Measurements from ENCODE around the gene SMIM31.

- TF ChIP-seq CTCF (IDR thresholded peaks at IDR 0.05 in 2 of 3, conservative IDR thresholded peaks at IDR 0.05 in 1 of 3; ENCODE audit: insufficient read depth in 2 of 3, low read depth in 1 of 3, low read length in 3 of 3) (peak in 2 of 3 experiments; percentile 26 to 38; a peak in 2 of 6 replicates), JUN (IDR thresholded peaks at IDR 0.05; ENCODE audit: borderline replicate concordance, low read depth, low read length) (no peak), JUN (CRISPR knock-in tag; IDR thresholded peaks at IDR 0.05; ENCODE audit: borderline replicate concordance) (no peak), TSHZ1 (CRISPR knock-in tag; IDR thresholded peaks at IDR 0.05) (no peak), ZNF239 (CRISPR knock-in tag; IDR thresholded peaks at IDR 0.05) (no peak), ZNF507 (tag; conservative IDR thresholded peaks at IDR 0.05) (no peak), BRCA1 (IDR thresholded peaks at IDR 0.05) (no peak), BRCA1 (CRISPR knock-in tag; IDR thresholded peaks at IDR 0.05) (no peak), SAFB2 (IDR thresholded peaks at IDR 0.05; ENCODE audit: borderline replicate concordance, low read depth, low read length, severe bottlenecking) (no peak), SREBF2 (CRISPR knock-in tag; IDR thresholded peaks at IDR 0.05) (no peak), ZNF274 (IDR thresholded peaks at IDR 0.05; ENCODE audit: borderline replicate concordance, low read depth, low read length) (no peak)
These were observed 14.6 kb downstream of the SMIM31 start for GRCh38 chr4:164768516-164768915.
